Stomach (tissue), 9 donors: ENCODE measurements around the gene DENND6B. TPM values are rescaled to one million over a fixed set of nuclear protein-coding genes. Genes with fewer than 3 reads are reported as not detected.

ENCODE experiments used
- DNase-seq, 2 donors: peaks; one replicate each; pipeline versions ENCODE4 v3.0.0 to v3.0.0-alpha.2; 2013 to 2019
- H3K27ac ChIP-seq, 5 donors: fragments of 200-600 bp in 4 of 5; sonication (generic) in 4 of 5; one replicate each; pipeline ENCODE4 v1.5.1; 2013 to 2019; ENCODE audit warnings: mild to moderate bottlenecking in 1 of 5, moderate library complexity in 1 of 5
- H3K27me3 ChIP-seq, 3 donors: fragments of 200-600 bp; sonication (generic); one replicate each; pipeline ENCODE4 v1.5.1; 2017 to 2019; ENCODE audit warnings: mixed run types in 1 of 3
- H3K36me3 ChIP-seq, 4 donors: fragments of 200-600 bp; sonication (generic); 1 replicate in 3 of 4; 2 replicates in 1 of 4; pipeline ENCODE4 v1.5.1; 2016 to 2019
- H3K4me1 ChIP-seq, 4 donors: fragments of 200-600 bp; sonication (generic); one replicate each; pipeline ENCODE4 v1.5.1; 2016 to 2019
- H3K4me3 ChIP-seq, 4 donors: fragments of 200-600 bp; sonication (generic) in 3 of 4; one replicate each; pipeline ENCODE4 v1.5.1; 2016 to 2019; ENCODE audit warnings: mild to moderate bottlenecking in 1 of 4
- H3K9me3 ChIP-seq, 4 donors: fragments of 200-600 bp; sonication (generic); one replicate each; pipeline ENCODE4 v1.5.1; 2016 to 2019
- CTCF ChIP-seq, 7 experiments: fragments of 450-650 bp in 4 of 7; fragments of 200-600 bp in 3 of 7; sonication (generic) in 3 of 7; IDR thresholded peaks; one replicate each; pipeline ENCODE4 v1.5.1; 2016 to 2019; ENCODE audit warnings: antibody characterized with exemption in 7 of 7, control low read depth in 2 of 7, mild to moderate bottlenecking in 1 of 7
- EP300 ChIP-seq: sonication (generic); formaldehyde crosslinking; IDR thresholded peaks from one replicate; pipeline ENCODE4 v1.6.1; 2017; ENCODE audit warnings: antibody characterized with exemption
- POLR2A ChIP-seq, 4 donors: fragments of 450-650 bp; IDR thresholded peaks; one replicate each; pipeline ENCODE4 v1.6.1; 2016; ENCODE audit warnings: antibody characterized with exemption in 4 of 4, control low read depth in 2 of 4, mild to moderate bottlenecking in 1 of 4, moderate library complexity in 1 of 4
- POLR2AphosphoS5 ChIP-seq, 3 donors: sonication (generic); formaldehyde crosslinking; IDR thresholded peaks; one replicate each; pipeline ENCODE4 v1.6.1; 2016; ENCODE audit warnings: antibody characterized with exemption in 3 of 3
- WGBS, 5 donors: extraction: QIAGEN DNeasy Blood & Tissue Kit in 3 of 5; methylation state at CpG; one replicate each; pipeline versions ENCODE4 v1.1.5 to v1.1.7; 2013 to 2018; 5-methylcytosine and 5-hydroxymethylcytosine counted together
- intact Hi-C: fragments of 100-400 bp; cut with DNase I; formaldehyde crosslinking; loops from one replicate; pipeline ENCODE4 v1.15.1; 2023; ENCODE audit warnings: low total_unique reads
- polyA plus RNA-seq, 3 donors: library from polyadenylated mRNA; stranded (reverse); fragments of 200-250 nt; gene quantifications; one replicate each; pipeline ENCODE4 v1.2.3, GENCODE V29; 2013
- total RNA-seq, 5 donors: library from RNA; depleted of rRNA; stranded (reverse); fragments of >200 nt; gene quantifications; one replicate each; pipeline versions ENCODE4 v1.1.0 to v1.2.3, GENCODE V29; 2014 to 2016
- donor health status: healthy with polysubstance abuse.
- donor health status: Bipolar disorder and iron deficiency.
- donor health status: healthy.

The DENND6B gene
- total and polyA plus RNA-seq, 8 donors, result 2.0 to 13.4 (median 4.0) TPM

- intact Hi-C loops, result no loop called here
- no peak overlapping the region for H3K4me3 ChIP-seq
- peaks cover 0 to 11% (median 2%) of the 10 kb centered on the region in 4 donors for H3K4me1 ChIP-seq
- DNase-seq, result no peak
- peaks cover 0 to 4% (median 0%) of the 10 kb centered on the region in 4 donors for H3K36me3 ChIP-seq
- no peak overlapping the region for H3K27ac ChIP-seq
- no peaks in the 10 kb centered on the region for H3K27me3 ChIP-seq
- no peaks in the 10 kb centered on the region for H3K9me3 ChIP-seq
- no peak for TF ChIP-seq POLR2AphosphoS5 (IDR thresholded peaks at IDR 0.05)
- no peak for TF ChIP-seq CTCF (IDR thresholded peaks at IDR 0.05)
- no peak for TF ChIP-seq POLR2A (IDR thresholded peaks at IDR 0.05)
- no peak for TF ChIP-seq EP300
- 81 to 89% (median 87%) methylated on average over 14 to 21 of the region's 21 CpGs for WGBS, 5 donors
Observed at GRCh38 chr22:50318698-50319411, 8.0 kb downstream of the DENND6B start.

- 86 to 98% (median 86%) methylated on average over 5 to 7 of the region's 7 CpGs for WGBS, 5 donors
- Histone ChIP-seq H3K27ac (no peak overlapping the region), H3K9me3 (no peaks in the 10 kb centered on the region), H3K4me1 (peaks cover 0 to 16% (median 5%) of the 10 kb centered on the region in 4 donors), H3K27me3 (no peaks in the 10 kb centered on the region), H3K36me3 (peaks cover 0 to 6% (median 0%) of the 10 kb centered on the region in 4 donors), H3K4me3 (no peak overlapping the region)
- DNase-seq, result no peak
- intact Hi-C loops, result no loop called here
- no peak for TF ChIP-seq POLR2AphosphoS5 (IDR thresholded peaks at IDR 0.05)
Observed at GRCh38 chr22:50318356-50318697, 8.5 kb downstream of the DENND6B start.

GRCh38 chr22:50317674-50318073 is 9.1 kb downstream of the DENND6B start:
- Histone ChIP-seq H3K9me3 (no peaks in the 10 kb centered on the region), H3K4me1 (peaks cover 0 to 17% (median 5%) of the 10 kb centered on the region in 4 donors), H3K27ac (no peak overlapping the region), H3K4me3 (no peak overlapping the region), H3K27me3 (no peaks in the 10 kb centered on the region), H3K36me3 (peaks cover 0 to 6% (median 0%) of the 10 kb centered on the region in 4 donors)
- intact Hi-C loops, result no loop called here
- TF ChIP-seq POLR2A (IDR thresholded peaks at IDR 0.05) (no peak), CTCF (IDR thresholded peaks at IDR 0.05) (no peak), POLR2AphosphoS5 (IDR thresholded peaks at IDR 0.05) (no peak), EP300 (no peak)
- DNase-seq, result no peak
- 85 to 97% (median 94%) methylated on average over 4 to 7 of the region's 7 CpGs for WGBS, 5 donors

- Histone ChIP-seq H3K36me3 (peaks cover 0 to 8% (median under 1%) of the 10 kb centered on the region in 4 donors), H3K9me3 (no peaks in the 10 kb centered on the region), H3K4me3 (no peak overlapping the region), H3K27me3 (no peaks in the 10 kb centered on the region), H3K4me1 (peaks cover 0 to 17% (median 5%) of the 10 kb centered on the region in 4 donors), H3K27ac (no peak overlapping the region)
- no peak for DNase-seq
- TF ChIP-seq POLR2A (IDR thresholded peaks at IDR 0.05) (no peak), CTCF (IDR thresholded peaks at IDR 0.05) (no peak), POLR2AphosphoS5 (IDR thresholded peaks at IDR 0.05) (no peak), EP300 (no peak)
- intact Hi-C loops, result no loop called here
- 78 to 100% (median 86%) methylated on average over 2 to 9 of the region's 9 CpGs for WGBS, 5 donors
Observed at GRCh38 chr22:50317178-50317577, 9.6 kb downstream of the DENND6B start.
